HG03571 (cell line): ENCODE results near the gene ZNF683.
"Not testable (repeated sequence)": the region's sequence is repeated elsewhere in the genome, so short reads cannot be mapped to it uniquely, and the experiment has no call there.

Source experiments
- ATAC-seq: cut with Tn5 transposase; IDR thresholded peaks from one replicate; pipeline ENCODE4 v1.9.1; 2021; ENCODE audit not compliant: unreplicated experiment

The ZNF683 gene

GRCh38 chr1:26387447-26387846 is 14.9 kb upstream of the ZNF683 start:
- ATAC-seq = no peak

GRCh38 chr1:26385063-26385462 is 12.5 kb upstream of the ZNF683 start:
- ATAC-seq = not testable (repeated sequence)

- no peak for ATAC-seq
These were observed 11.5 kb upstream of the ZNF683 start for GRCh38 chr1:26384076-26384475.

GRCh38 chr1:26378879-26379251 is 6.3 kb upstream of the ZNF683 start:
- ATAC-seq = no peak

- ATAC-seq = no peak
These were observed 5.7 kb upstream of the ZNF683 start for GRCh38 chr1:26378088-26378878.

- no peak for ATAC-seq
These were observed 3.5 kb upstream of the ZNF683 start for GRCh38 chr1:26376050-26376449.

- no peak for ATAC-seq
These were observed 2.5 kb upstream of the ZNF683 start for GRCh38 chr1:26375081-26375480.

- ATAC-seq = not testable (repeated sequence)
These were observed 1.8 kb upstream of the ZNF683 start for GRCh38 chr1:26374361-26374760.

GRCh38 chr1:26373789-26374188 is 1.2 kb upstream of the ZNF683 start:
- ATAC-seq = no peak

GRCh38 chr1:26373281-26373680 is 731 bp upstream of the ZNF683 start:
- ATAC-seq = no peak

GRCh38 chr1:26372039-26372438 is 511 bp downstream of the ZNF683 start:
- no peak for ATAC-seq

GRCh38 chr1:26370591-26371382 is 1.8 kb downstream of the ZNF683 start:
- ATAC-seq = no peak

GRCh38 chr1:26368486-26368885 is 4.1 kb downstream of the ZNF683 start:
- no peak for ATAC-seq

GRCh38 chr1:26368006-26368405 is 4.5 kb downstream of the ZNF683 start:
- ATAC-seq = no peak

GRCh38 chr1:26367441-26367840 is 5.1 kb downstream of the ZNF683 start:
- ATAC-seq = no peak

GRCh38 chr1:26364956-26365355 is 7.6 kb downstream of the ZNF683 start:
- no peak for ATAC-seq

GRCh38 chr1:26363549-26364448 is 8.8 kb downstream of the ZNF683 start:
- ATAC-seq = no peak

GRCh38 chr1:26362331-26362730 is 10.2 kb downstream of the ZNF683 start:
- no peak for ATAC-seq

GRCh38 chr1:26361605-26362122 is 10.9 kb downstream of the ZNF683 start:
- no peak for ATAC-seq

- no peak for ATAC-seq
These were observed 11.5 kb downstream of the ZNF683 start for GRCh38 chr1:26360807-26361604.
